Osteoblast (primary cell): Measurements from ENCODE around the gene LRRC8D. TPM values are rescaled to one million over a fixed set of nuclear protein-coding genes. Genes with fewer than 3 reads are reported as not detected.
"Not testable (repeated sequence)": the region's sequence is repeated elsewhere in the genome, so short reads cannot be mapped to it uniquely, and the experiment has no call there.

Experiments used
- DNase-seq: peaks from one replicate; pipeline ENCODE4 v3.0.0; 2011; ENCODE audit warnings: low spot score, mixed read lengths; ENCODE audit not compliant: insufficient read length; ENCODE audit errors: missing footprints
- H2AFZ ChIP-seq: 2 replicates; pipeline ENCODE4 v1.6.0; 2011; ENCODE audit warnings: mild to moderate bottlenecking, low read length
- H3K27ac ChIP-seq: 2 replicates; pipeline ENCODE4 v1.5.1; 2011; ENCODE audit warnings: mild to moderate bottlenecking, low read depth, low read length, moderate library complexity
- H3K27me3 ChIP-seq: 2 replicates; pipeline ENCODE4 v1.6.0; 2012; ENCODE audit warnings: mild to moderate bottlenecking, control low read depth, inconsistent platforms, low read length, moderate library complexity; ENCODE audit not compliant: insufficient read depth
- H3K36me3 ChIP-seq: 2 replicates; pipeline ENCODE4 v1.5.1; 2011; ENCODE audit warnings: mild to moderate bottlenecking, low read length, control low read depth, moderate library complexity; ENCODE audit not compliant: insufficient read depth
- H3K4me1 ChIP-seq: 2 replicates; pipeline ENCODE4 v1.5.1; 2011; ENCODE audit warnings: mild to moderate bottlenecking, low read length, control low read depth, moderate library complexity; ENCODE audit not compliant: insufficient read depth
- H3K4me2 ChIP-seq: 2 replicates; pipeline ENCODE4 v1.6.0; 2011; ENCODE audit warnings: mild to moderate bottlenecking, low read length; ENCODE audit not compliant: insufficient read depth
- H3K4me3 ChIP-seq: fragments of 200-600 bp; sonication (generic); 3 replicates; pipeline ENCODE4 v1.5.1; 2012; ENCODE audit warnings: mild to moderate bottlenecking, low read length, inconsistent platforms; ENCODE audit not compliant: insufficient read depth
- H3K79me2 ChIP-seq: 2 replicates; pipeline ENCODE4 v1.6.0; 2012; ENCODE audit warnings: mild to moderate bottlenecking, low read length, control low read depth, inconsistent platforms; ENCODE audit not compliant: insufficient read depth
- H3K9me3 ChIP-seq: 2 replicates; pipeline ENCODE4 v1.5.1; 2011; ENCODE audit warnings: low read depth, low read length, control low read depth
- H4K20me1 ChIP-seq: 2 replicates; pipeline ENCODE4 v1.6.0; 2012; ENCODE audit warnings: mild to moderate bottlenecking, low read length, control low read depth; ENCODE audit not compliant: insufficient read depth
- CTCF ChIP-seq: IDR thresholded peaks from 2 replicates; pipeline ENCODE4 v1.5.1; 2011; ENCODE audit warnings: mild to moderate bottlenecking, low read depth, low read length, moderate library complexity; ENCODE audit errors: extremely low read depth
- total RNA-seq: library from RNA; depleted of rRNA; stranded (reverse); fragments of >200 nt; gene quantifications from 2 replicates; pipeline ENCODE4 v1.2.3, GENCODE V29; 2012

The LRRC8D gene
- total RNA-seq, 1 donor: 30.4 TPM

DNA sequence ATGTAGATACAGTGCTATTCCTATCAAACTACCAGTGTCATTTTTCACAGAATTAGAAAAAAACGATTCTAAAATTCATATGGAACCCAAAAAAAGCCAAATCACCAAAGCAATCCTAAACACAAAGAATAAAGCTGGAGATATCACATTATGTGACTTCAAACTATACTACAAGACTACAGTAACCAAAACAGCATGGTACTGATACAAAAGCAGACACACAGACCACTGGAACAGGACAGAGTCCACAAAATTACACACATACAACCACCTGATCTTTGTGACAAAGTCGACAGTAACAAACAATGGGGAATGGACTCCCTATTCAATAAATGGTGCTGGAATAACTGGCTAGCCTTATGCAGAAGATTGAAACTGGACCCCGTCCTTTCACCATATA is 102.7 kb downstream of the LRRC8D start:
- Histone ChIP-seq H4K20me1 (no peaks in the 10 kb centered on the region), H3K4me2 (no peak overlapping the region), H3K27ac (no peak overlapping the region), H3K36me3 (no peaks in the 10 kb centered on the region), H3K79me2 (no peaks in the 10 kb centered on the region), H3K4me3 (no peak overlapping the region), H3K27me3 (no peaks in the 10 kb centered on the region), H2AFZ (no peak overlapping the region), H3K9me3 (peaks cover 2% of the 10 kb centered on the region), H3K4me1 (no peaks in the 10 kb centered on the region)
- TF ChIP-seq CTCF: no peak
- DNase-seq: no peak

DNA sequence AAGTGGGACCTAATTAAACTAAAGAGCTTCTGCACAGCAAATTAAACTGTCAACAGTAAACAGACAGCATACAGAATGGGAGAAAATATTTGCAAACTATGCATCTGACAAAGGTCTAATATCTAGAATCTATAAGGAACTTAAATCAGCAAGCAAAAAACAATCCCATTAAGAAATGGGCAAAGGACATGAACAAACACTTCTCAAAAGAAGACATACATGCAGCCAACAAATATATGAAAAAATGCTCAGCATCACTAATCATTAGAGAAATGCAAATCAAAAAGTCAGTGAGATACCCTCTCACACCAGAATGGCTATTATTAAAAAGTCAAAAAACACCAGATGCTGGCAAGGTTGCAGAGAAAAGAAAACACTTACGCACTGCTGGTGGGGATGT is 103.2 kb downstream of the LRRC8D start:
- not testable (repeated sequence) for H2AFZ ChIP-seq, H3K36me3 ChIP-seq, H3K4me3 ChIP-seq, H4K20me1 ChIP-seq, H3K4me1 ChIP-seq, DNase-seq, H3K27me3 ChIP-seq, H3K9me3 ChIP-seq, H3K4me2 ChIP-seq, H3K79me2 ChIP-seq, H3K27ac ChIP-seq

GRCh38 chr1:89927049-89927448 is 106.2 kb downstream of the LRRC8D start:
- Histone ChIP-seq H3K27ac (no peak overlapping the region), H3K4me2 (no peak overlapping the region), H3K4me3 (no peak overlapping the region), H3K4me1 (no peaks in the 10 kb centered on the region), H3K27me3 (no peaks in the 10 kb centered on the region), H2AFZ (no peak overlapping the region), H4K20me1 (no peaks in the 10 kb centered on the region), H3K36me3 (no peaks in the 10 kb centered on the region), H3K79me2 (no peaks in the 10 kb centered on the region), H3K9me3 (peaks cover 2% of the 10 kb centered on the region)
- no peak for TF ChIP-seq CTCF
- DNase-seq: no peak

- H4K20me1 ChIP-seq: no peaks in the 10 kb centered on the region
- peaks cover 2% of the 10 kb centered on the region for H3K9me3 ChIP-seq
- no peak overlapping the region for H3K27ac ChIP-seq
- H3K27me3 ChIP-seq: no peaks in the 10 kb centered on the region
- no peaks in the 10 kb centered on the region for H3K79me2 ChIP-seq
- no peaks in the 10 kb centered on the region for H3K4me1 ChIP-seq
- no peak for DNase-seq
- TF ChIP-seq CTCF: no peak
- no peak overlapping the region for H2AFZ ChIP-seq
- H3K36me3 ChIP-seq: no peaks in the 10 kb centered on the region
- H3K4me2 ChIP-seq: no peak overlapping the region
- no peak overlapping the region for H3K4me3 ChIP-seq
Observed at GRCh38 chr1:89927478-89927877, 106.6 kb downstream of the LRRC8D start.
